NCI-H187 (cell line): ENCODE measurements around the gene CLIP2.
"Not testable (repeated sequence)": the region's sequence is repeated elsewhere in the genome, so short reads cannot be mapped to it uniquely, and the experiment has no call there.

Experiments used
- DNase-seq, 2 experiments: peaks; one replicate each; lab custom pipeline; 2025; lab: John Stamatoyannopoulos, UW

Gene CLIP2

DNA sequence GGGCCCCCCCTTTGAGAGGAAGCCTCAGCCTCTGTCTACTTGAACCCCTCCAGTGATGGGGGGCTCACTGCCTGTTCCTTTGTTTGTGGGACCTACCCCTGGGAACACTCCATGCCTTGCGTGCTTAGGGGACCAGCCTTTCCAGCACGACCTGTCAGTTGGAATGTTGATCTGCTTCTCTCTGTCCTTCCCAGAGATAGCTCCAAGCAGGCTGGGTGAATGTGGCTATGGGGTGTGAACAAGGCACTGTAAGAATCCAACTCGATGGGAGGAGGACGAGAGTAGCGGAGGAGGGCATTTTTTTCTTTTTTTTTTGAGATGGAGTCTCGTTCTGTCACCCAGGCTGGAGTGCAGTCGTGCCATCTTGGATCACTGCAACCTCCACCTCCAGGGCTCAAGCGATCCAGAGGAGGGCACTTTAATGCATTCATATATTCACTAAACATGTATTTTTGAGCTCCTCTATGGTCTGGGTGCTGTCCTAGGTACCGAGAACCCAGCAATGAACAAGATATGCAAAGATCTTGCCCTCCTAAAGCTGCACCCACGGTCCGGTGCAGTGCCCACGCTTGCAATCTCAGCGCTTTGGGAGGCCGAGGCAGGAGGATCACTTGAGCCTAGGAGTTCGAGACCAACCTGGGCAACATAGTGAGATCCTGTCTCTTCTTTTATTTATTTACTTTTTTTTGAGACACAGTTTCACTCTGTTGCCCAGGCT, 8.5 kb downstream of the CLIP2 start:
- no peak for DNase-seq

- no peak for DNase-seq
These were observed 10.2 kb downstream of the CLIP2 start for GRCh38 chr7:74299401-74299800.

DNA sequence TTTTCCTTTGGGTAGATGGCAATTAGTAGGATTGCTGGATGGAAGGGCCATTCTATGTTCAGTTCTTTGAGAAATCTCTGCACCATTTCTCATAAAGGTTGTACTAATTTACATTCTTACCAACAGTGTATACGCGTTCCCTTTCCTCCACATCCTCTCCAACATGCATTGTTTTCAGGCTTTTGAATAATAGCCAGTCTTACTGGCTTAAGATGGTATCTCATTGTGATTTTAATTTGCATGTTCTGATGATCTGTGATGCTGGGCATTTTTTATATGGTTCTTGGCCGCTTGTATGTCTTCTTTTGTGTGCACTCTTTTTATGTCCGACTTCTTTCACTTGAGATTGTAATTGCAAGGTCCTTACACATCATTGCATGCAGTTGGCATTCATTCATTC, 11.7 kb downstream of the CLIP2 start:
- no peak for DNase-seq

DNA sequence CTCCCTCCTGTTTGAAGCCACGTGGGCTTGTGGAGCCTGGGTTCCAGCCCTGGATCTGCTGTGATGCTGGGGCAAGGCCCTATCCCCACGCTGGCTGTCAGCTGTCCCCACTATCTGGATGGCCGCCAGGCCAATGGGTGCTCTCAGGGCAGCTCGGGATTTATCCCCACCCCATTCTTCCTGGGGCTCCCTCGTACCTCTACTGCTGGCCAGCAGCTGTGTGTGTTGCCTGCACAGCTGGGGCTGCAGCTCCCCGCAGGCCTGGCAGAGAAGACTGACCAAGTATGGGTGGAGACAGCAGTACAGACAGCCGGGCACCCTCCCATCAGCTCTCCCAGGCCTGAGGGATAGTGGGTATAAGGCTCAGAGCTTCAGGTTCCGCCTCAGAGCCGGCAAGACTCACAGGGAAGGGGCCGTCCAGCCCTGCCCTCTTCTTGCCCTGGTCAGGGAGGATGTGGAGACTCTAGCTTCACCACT, 13.6 kb downstream of the CLIP2 start:
- DNase-seq = no peak

GRCh38 chr7:74304550-74304949, 15.3 kb downstream of the CLIP2 start:
- DNase-seq = no peak

GRCh38 chr7:74306004-74306729, 17.0 kb downstream of the CLIP2 start:
- DNase-seq = no peak

DNA sequence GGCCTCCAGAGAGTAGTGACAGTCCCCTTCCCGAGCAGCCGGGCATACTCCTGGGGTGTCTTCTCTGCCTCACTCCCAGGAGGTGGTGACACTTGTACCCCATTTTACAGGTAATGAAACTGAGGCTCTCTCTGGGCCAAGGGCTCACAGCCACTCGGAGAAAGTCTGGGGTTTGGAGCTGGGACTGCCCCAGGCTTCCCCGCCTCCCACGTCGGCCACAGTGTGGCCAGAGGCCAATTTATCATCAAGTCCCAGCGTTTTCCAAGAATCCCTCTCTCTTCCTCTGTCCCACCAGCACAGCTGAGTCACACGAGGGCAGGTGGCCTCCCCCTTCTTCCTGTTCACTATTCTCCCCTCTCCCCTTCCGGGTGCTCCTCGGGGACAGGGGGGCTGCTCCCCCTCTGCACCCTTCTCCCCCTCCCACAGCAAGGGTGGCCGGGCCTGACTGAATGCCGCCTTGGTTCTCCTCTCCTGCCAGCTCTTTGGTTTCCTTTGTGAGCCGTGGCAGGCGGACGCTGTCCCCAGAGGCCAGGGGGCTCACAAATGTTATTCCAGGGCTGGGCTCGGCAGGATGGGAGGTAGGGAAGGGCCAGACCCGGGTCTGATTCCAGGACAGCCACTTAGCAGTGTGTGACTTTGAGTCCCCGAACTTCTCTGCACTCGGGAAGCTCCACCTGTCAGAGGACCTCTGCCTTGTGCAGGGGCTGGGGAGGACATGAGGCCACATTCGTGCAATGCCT, 17.7 kb downstream of the CLIP2 start:
- no peak for DNase-seq

GRCh38 chr7:74307738-74308505, 18.7 kb downstream of the CLIP2 start:
- no peak for DNase-seq

DNA sequence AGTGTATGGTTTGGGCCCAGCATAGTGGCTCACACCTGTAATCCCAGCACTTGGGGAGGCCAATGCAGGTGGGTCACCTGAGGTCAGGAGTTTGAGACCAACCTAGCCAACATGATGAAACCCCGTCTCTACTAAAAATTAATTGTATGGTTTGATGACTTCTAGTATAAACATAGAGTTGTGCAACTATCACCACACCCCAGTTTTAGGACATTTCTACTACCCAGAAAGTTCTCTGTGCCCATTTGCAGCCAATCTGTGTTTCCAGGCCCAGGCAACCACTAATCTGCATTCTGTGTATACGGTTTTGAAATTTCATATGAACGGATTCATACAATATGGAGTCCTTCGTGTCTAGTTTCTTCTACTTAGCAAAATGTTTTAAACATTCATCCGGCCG, 20.0 kb downstream of the CLIP2 start:
- DNase-seq = no peak

DNA sequence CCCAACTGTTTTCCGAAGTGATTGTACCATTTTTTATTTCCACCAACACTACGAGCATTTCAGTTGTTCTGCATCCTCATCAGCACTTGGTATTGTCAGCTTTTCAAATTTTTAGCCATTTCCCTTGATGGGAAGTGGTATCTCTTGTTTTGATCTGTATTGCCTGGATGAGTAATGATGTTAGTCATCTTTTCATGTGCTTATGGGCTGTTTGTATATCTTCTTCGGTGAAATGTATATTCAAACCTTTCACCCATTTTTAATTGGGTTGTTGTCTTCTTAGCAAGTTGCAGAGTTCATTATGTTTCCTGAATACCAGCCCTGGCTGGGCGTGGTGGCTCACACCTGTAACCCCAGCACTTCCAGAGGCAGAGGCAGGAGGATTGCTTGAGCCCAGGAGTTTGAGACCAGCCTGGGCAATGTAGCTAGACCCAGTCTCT, 22.1 kb downstream of the CLIP2 start:
- DNase-seq = no peak

GRCh38 chr7:74312418-74313028, 23.3 kb downstream of the CLIP2 start:
- no peak for DNase-seq

DNA sequence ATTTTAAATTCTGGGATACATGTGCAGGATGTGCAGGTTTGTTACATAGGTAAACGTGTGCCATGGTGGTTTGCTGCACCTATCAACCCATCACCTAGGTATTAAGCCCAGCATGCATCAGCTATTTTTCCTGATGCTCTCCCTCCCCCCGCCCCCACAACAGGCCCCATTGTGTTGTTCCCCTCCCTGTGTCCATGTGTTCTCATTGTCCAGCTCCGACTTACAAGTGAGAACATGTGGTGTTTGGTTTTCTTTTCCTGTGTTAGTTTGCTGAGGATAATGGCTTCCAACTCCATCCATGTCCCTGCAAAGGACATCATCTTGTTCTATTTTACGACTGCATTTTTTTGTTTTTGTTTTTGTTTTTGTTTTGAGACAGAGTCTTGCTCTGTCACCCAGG, 26.7 kb downstream of the CLIP2 start:
- not testable (repeated sequence) for DNase-seq

GRCh38 chr7:74317146-74317782, 28.1 kb downstream of the CLIP2 start:
- DNase-seq = no peak

GRCh38 chr7:74318043-74318442, 28.8 kb downstream of the CLIP2 start:
- DNase-seq = no peak

- DNase-seq = no peak
These were observed 31.5 kb downstream of the CLIP2 start for GRCh38 chr7:74320645-74321221.

DNA sequence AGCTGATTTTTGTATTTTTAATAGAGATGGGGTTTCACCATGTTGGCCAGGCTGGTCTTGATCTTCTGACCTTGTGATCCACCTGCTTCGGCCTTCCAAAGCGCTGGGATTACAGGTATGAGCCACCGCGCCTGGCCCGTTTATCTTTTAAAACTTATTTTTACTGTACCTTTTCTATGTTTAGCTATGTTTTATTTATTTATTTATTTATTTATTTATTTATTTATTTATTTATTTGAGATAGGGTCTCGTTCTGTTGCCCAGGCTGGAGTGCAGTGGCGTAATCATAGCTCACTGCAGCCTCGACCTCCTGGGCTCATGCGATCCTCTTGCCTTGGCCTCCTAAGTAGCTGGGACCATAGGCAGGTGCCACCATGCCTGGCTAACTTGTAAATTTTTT, 33.7 kb downstream of the CLIP2 start:
- not testable (repeated sequence) for DNase-seq

- no peak for DNase-seq
These were observed 35.5 kb downstream of the CLIP2 start for GRCh38 chr7:74324531-74325209.

- no peak for DNase-seq
These were observed 36.0 kb downstream of the CLIP2 start for GRCh38 chr7:74325210-74325565.

DNA sequence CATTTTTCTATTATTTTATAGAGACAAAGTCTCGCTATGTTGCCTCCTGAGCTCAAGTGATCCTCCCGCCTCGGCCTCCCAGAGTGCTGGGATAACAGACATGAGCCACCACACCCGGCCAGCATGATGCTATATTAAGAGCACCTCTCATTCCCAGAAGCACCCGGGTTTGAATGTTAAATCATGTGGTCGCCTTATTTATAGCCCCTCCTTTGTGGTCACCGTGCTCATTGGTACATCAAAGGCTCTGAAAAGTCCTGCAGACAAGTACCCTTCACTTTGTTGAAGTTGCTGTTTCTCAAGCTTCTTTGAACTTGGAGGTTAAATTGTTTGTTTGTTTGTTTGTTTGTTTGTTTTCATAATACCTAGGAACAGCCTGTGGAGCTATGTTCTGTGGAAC, 40.0 kb downstream of the CLIP2 start:
- no peak for DNase-seq
